DMS53 (cell line): ENCODE results near the gene CCNL1.
A peak's percentile ranks its signal among the peaks of the same experiment; 100 is the strongest.

ENCODE experiments used
- DNase-seq: peaks from one replicate; lab custom pipeline; 2025; lab: John Stamatoyannopoulos, UW

The CCNL1 gene

GRCh38 chr3:157145606-157146322 lies 14.2 kb downstream of the CCNL1 start:
- DNase-seq: no peak

GRCh38 chr3:157142315-157142714 lies 17.6 kb downstream of the CCNL1 start:
- peak; percentile 86 for DNase-seq

- no peak for DNase-seq
Measured at GRCh38 chr3:157139938-157140534, 19.9 kb downstream of the CCNL1 start.

- DNase-seq: peak; percentile 49
Measured at GRCh38 chr3:157136647-157137387, 23.1 kb downstream of the CCNL1 start.

GRCh38 chr3:157135671-157136396 lies 24.1 kb downstream of the CCNL1 start:
- DNase-seq: peak; percentile 28

GRCh38 chr3:157134620-157135191 lies 25.2 kb downstream of the CCNL1 start:
- DNase-seq: no peak

GRCh38 chr3:157133434-157134320 lies 26.3 kb downstream of the CCNL1 start:
- DNase-seq: no peak

GRCh38 chr3:157132936-157133335 lies 27.0 kb downstream of the CCNL1 start:
- no peak for DNase-seq

- DNase-seq: no peak
Measured at GRCh38 chr3:157132341-157132740, 27.6 kb downstream of the CCNL1 start.

- DNase-seq: no peak
Measured at GRCh38 chr3:157131861-157132260, 28.1 kb downstream of the CCNL1 start.

GRCh38 chr3:157130467-157131251 lies 29.3 kb downstream of the CCNL1 start:
- DNase-seq: peak; percentile 89

- DNase-seq: peak; percentile 83
Measured at GRCh38 chr3:157129803-157130466, 30.0 kb downstream of the CCNL1 start.

- DNase-seq: peak; percentile 80
Measured at GRCh38 chr3:157128771-157129681, 30.9 kb downstream of the CCNL1 start.

- peak; percentile 87 for DNase-seq
Measured at GRCh38 chr3:157127831-157128767, 31.8 kb downstream of the CCNL1 start.

- peak; percentile 29 for DNase-seq
Measured at GRCh38 chr3:157127268-157127667, 32.7 kb downstream of the CCNL1 start.

- no peak for DNase-seq
Measured at GRCh38 chr3:157126365-157126764, 33.6 kb downstream of the CCNL1 start.

GRCh38 chr3:157125101-157125500 lies 34.8 kb downstream of the CCNL1 start:
- DNase-seq: peak; percentile 89
